IPS-15b (cell line): ENCODE measurements around the gene POLQ.
"Not testable (repeated sequence)": the region's sequence is repeated elsewhere in the genome, so short reads cannot be mapped to it uniquely, and the experiment has no call there.

Experiments used
- H3K27me3 ChIP-seq: one replicate; pipeline ENCODE4 v1.6.1; 2013; ENCODE audit warnings: low read length; ENCODE audit not compliant: control insufficient read depth, insufficient read depth
- H3K36me3 ChIP-seq: one replicate; pipeline ENCODE4 v1.6.1; 2013; ENCODE audit warnings: low read length; ENCODE audit not compliant: control insufficient read depth, insufficient read depth
- H3K4me1 ChIP-seq: one replicate; pipeline ENCODE4 v1.6.1; 2013; ENCODE audit warnings: mild to moderate bottlenecking, low read length; ENCODE audit not compliant: control insufficient read depth, insufficient read depth
- H3K4me3 ChIP-seq: one replicate; pipeline ENCODE4 v1.5.1; 2013; ENCODE audit warnings: low read depth, low read length
- H3K9ac ChIP-seq: one replicate; pipeline ENCODE4 v1.6.1; 2013; ENCODE audit warnings: low read depth, mild to moderate bottlenecking, low read length
- H3K9me3 ChIP-seq: one replicate; pipeline ENCODE4 v1.6.1; 2013; ENCODE audit warnings: mild to moderate bottlenecking, low read length; ENCODE audit not compliant: control insufficient read depth, insufficient read depth

POLQ gene

GRCh38 chr3:121467085-121467484 is 78.7 kb downstream of the POLQ start:
- Histone ChIP-seq H3K9ac (no peak overlapping the region), H3K36me3 (peaks cover 6% of the 10 kb centered on the region), H3K4me1 (no peaks in the 10 kb centered on the region), H3K27me3 (no peaks in the 10 kb centered on the region), H3K4me3 (no peak overlapping the region), H3K9me3 (no peaks in the 10 kb centered on the region)

GRCh38 chr3:121463745-121464144 is 82.0 kb downstream of the POLQ start:
- Histone ChIP-seq H3K9ac (no peak overlapping the region), H3K27me3 (no peaks in the 10 kb centered on the region), H3K9me3 (no peaks in the 10 kb centered on the region), H3K4me1 (no peaks in the 10 kb centered on the region), H3K4me3 (no peak overlapping the region), H3K36me3 (peaks cover 8% of the 10 kb centered on the region)

GRCh38 chr3:121462565-121462964 is 83.2 kb downstream of the POLQ start:
- no peak overlapping the region for H3K4me3 ChIP-seq
- H3K4me1 ChIP-seq: no peaks in the 10 kb centered on the region
- H3K36me3 ChIP-seq: peaks cover 8% of the 10 kb centered on the region
- no peaks in the 10 kb centered on the region for H3K27me3 ChIP-seq
- no peaks in the 10 kb centered on the region for H3K9me3 ChIP-seq
- H3K9ac ChIP-seq: no peak overlapping the region

GRCh38 chr3:121451752-121452151 is 94.0 kb downstream of the POLQ start:
- not testable (repeated sequence) for H3K9me3 ChIP-seq, H3K27me3 ChIP-seq, H3K4me1 ChIP-seq, H3K36me3 ChIP-seq, H3K9ac ChIP-seq, H3K4me3 ChIP-seq

DNA sequence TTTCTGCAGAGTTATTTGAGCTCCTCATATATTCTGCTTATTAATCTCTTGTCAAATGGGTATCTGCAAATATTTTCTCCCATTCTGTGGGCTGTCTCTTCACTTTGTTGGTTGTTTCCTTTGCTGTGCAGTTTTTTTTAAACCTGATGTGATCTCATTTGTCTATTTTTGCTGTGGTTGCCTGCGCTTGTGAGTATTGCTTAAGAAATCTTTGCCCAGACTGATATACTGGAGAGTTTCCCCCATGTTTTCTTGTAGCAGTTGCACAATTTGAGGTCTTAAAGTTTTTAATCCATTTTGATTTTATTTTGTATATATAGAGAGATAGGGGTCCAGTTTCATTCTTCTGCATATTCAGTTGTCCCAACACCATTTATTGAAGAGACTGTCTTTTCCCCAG is 102.3 kb downstream of the POLQ start:
- H3K4me3 ChIP-seq: no peak overlapping the region
- peaks cover 2% of the 10 kb centered on the region for H3K36me3 ChIP-seq
- no peaks in the 10 kb centered on the region for H3K27me3 ChIP-seq
- no peaks in the 10 kb centered on the region for H3K9me3 ChIP-seq
- H3K9ac ChIP-seq: no peak overlapping the region
- no peaks in the 10 kb centered on the region for H3K4me1 ChIP-seq

- H3K9ac ChIP-seq: no peak overlapping the region
- no peaks in the 10 kb centered on the region for H3K9me3 ChIP-seq
- no peaks in the 10 kb centered on the region for H3K27me3 ChIP-seq
- no peaks in the 10 kb centered on the region for H3K4me1 ChIP-seq
- H3K4me3 ChIP-seq: no peak overlapping the region
- peaks cover 11% of the 10 kb centered on the region for H3K36me3 ChIP-seq
These were observed 109.1 kb downstream of the POLQ start for GRCh38 chr3:121436641-121437040.

DNA sequence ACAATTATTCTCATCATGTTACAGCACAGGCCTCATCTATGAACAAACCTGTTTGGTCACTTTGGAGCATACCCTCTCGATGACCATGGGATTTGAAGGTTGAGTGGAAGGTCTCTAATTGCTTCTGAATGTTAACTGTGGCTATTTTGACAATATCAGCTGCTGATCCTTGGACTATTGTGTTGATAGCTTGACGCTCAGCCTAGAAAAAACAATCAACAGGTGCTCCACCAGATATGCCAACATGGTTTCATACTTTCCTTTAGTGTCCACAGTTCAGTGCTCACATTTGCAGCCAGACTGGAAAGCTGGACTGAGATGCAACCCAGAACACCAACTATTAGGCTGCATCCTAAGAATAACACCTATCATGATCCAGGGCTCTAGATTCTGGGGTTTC is 109.7 kb downstream of the POLQ start:
- Histone ChIP-seq H3K27me3 (no peaks in the 10 kb centered on the region), H3K4me3 (no peak overlapping the region), H3K9me3 (no peaks in the 10 kb centered on the region), H3K36me3 (peaks cover 11% of the 10 kb centered on the region), H3K9ac (no peak overlapping the region), H3K4me1 (no peaks in the 10 kb centered on the region)

DNA sequence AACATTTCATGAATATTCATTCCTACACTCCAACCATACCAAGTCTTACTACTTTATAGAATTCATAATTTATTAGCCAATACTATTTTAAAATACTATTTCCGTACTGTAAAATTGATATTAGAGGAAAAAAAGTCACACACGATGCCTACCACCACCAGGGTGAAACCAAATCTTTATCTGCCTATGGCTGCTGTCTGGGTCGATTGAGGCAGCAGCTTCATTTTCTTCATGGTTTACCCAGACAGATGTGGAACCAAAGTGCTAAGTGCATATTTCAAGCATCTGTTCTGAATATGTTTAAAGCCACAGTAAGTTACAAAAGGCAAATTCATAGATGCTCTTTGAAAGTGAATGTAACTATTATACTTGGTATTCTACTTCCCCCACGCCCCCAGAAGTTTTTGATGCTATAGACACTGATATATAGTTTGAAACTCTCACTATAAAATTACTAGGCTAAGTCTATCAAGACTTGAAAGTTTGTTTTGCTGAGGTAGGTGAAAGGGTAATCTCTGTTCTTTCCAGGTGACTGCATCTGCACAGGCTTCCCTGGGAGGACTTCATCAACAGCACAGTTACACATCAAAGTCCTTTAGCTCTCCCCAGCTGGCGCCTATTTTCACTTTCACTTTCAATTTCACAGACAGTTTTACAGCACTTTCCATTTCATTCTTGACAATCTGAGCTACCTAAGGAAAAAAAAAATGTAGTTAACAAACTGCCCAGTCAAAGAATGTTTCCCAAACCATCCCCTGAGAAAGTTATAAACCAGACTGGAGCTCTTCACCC is 113.9 kb downstream of the POLQ start:
- H3K9me3 ChIP-seq: no peaks in the 10 kb centered on the region
- no peak overlapping the region for H3K4me3 ChIP-seq
- peaks cover 12% of the 10 kb centered on the region for H3K36me3 ChIP-seq
- H3K9ac ChIP-seq: no peak overlapping the region
- H3K4me1 ChIP-seq: no peaks in the 10 kb centered on the region
- H3K27me3 ChIP-seq: no peaks in the 10 kb centered on the region

GRCh38 chr3:121430664-121431215 is 115.0 kb downstream of the POLQ start:
- H3K9me3 ChIP-seq: no peaks in the 10 kb centered on the region
- peaks cover 12% of the 10 kb centered on the region for H3K36me3 ChIP-seq
- no peak overlapping the region for H3K4me3 ChIP-seq
- H3K9ac ChIP-seq: no peak overlapping the region
- no peaks in the 10 kb centered on the region for H3K27me3 ChIP-seq
- no peaks in the 10 kb centered on the region for H3K4me1 ChIP-seq

DNA sequence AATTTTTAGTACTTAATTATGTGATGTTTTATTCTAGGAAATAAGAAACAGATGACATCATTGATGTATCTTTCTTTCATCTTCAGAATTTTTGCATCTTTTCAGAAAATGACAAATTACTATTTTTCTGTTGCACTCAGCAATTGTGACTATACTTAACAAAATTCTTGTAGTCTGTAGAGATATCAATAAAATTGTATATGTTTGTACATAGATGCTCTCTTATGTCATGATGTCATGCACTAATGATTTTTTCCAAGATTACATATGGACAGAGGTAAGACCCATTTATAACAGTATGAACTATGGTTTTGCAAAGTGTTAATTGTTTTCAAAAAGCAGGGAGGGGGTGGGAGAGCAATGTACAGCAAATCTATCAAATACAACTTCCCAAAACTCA is 121.2 kb downstream of the POLQ start:
- Histone ChIP-seq H3K9ac (no peak overlapping the region), H3K9me3 (no peaks in the 10 kb centered on the region), H3K36me3 (no peaks in the 10 kb centered on the region), H3K4me1 (no peaks in the 10 kb centered on the region), H3K4me3 (no peak overlapping the region), H3K27me3 (no peaks in the 10 kb centered on the region)

DNA sequence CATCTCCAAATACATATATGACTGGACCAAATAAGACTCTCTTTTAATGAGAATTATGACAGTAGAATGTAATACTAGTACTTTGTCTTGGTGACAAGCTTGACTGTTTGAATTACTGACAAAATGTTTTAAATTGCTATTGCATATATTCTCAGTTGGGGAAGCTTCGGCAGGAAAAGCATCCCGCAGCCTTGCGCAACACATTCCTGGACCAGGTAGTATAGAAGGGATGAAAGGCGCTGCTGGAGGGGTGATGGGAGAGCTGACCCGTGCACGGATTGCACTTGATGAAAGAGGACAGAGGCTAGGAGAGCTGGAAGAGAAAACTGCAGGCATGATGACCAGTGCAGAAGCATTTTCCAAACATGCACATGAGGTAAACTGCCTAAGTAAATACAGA is 127.6 kb downstream of the POLQ start:
- Histone ChIP-seq H3K4me1 (no peaks in the 10 kb centered on the region), H3K9me3 (no peaks in the 10 kb centered on the region), H3K4me3 (no peak overlapping the region), H3K9ac (no peak overlapping the region), H3K27me3 (no peaks in the 10 kb centered on the region), H3K36me3 (no peaks in the 10 kb centered on the region)

DNA sequence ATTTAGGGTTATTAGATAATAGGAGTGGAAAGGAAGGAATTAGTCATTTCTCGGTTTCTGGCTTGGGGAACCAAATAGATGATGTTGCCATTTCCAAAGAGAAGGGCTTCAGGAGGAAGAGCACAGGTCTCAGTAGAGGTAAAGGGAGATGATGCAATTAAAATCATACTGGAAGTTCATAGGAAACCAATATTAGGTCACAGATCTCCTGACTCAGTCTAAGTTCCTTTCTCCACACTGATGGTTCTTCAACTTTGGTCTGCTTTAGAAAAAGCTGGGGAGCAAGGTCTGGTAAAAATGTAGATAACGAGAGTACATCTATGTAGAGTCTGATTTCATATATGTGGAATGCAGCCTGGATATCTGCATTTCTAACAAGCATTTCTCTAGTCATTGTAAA is 130.9 kb downstream of the POLQ start:
- no peaks in the 10 kb centered on the region for H3K36me3 ChIP-seq
- no peaks in the 10 kb centered on the region for H3K4me1 ChIP-seq
- H3K9me3 ChIP-seq: no peaks in the 10 kb centered on the region
- no peak overlapping the region for H3K4me3 ChIP-seq
- no peak overlapping the region for H3K9ac ChIP-seq
- no peaks in the 10 kb centered on the region for H3K27me3 ChIP-seq
